ENCODE measurements around the gene GPA33.

GRCh38 chr1:167132301-167133010 lies 42.3 kb upstream of the GPA33 start:
- TF ChIP-seq CTCF (IDR thresholded peaks at IDR 0.05; ENCODE audit: poor library complexity) (no peak), EZH2 (IDR thresholded peaks at IDR 0.05; ENCODE audit: borderline replicate concordance) (no peak)
